Measurements from ENCODE around the gene IRF2BP2. TPM values are rescaled to one million over a fixed set of nuclear protein-coding genes. Genes with fewer than 3 reads are reported as not detected.

Gene IRF2BP2
- total and polyA plus RNA-seq, 2 of the 13 experiments (the other 11 are each of a cell fraction or from before 2014, with no cell fraction given), result 140 to 147 TPM

DNA sequence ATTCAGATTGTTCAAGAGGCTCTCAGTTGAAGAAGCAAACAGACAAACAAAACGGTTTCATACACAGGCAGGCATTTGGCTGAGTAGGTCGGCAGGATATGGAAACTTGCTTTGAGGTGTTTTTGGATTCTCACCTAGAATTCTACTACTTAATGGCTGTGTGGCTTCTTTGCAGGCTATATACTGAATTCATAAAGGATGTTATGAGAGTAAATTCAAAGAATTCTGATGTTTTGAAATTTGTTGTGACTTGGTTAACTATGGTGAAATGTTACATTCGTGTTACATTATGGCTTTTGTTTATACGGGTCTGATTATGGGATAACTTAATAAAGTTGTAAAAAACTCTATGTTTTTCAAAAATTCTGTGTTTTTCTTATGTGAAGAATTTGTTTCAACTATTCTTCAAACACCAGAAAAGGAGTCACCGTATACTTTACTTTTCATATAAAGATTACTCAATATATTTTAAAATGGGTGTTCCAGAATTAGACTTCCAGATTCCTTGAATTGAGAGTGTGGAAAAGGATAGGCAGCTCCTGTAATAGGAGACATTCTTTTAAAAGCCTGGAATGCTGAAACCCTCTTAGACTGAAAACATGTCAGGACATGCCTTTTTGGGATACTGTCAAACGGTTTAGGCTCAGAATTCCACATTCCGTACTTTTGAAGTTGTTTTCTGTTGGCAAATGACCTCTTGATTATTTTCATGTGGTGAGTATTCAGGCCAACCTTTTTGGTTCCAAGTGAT is 8.2 kb upstream of the IRF2BP2 start (continued):
- TF ChIP-seq, protein P1, sequence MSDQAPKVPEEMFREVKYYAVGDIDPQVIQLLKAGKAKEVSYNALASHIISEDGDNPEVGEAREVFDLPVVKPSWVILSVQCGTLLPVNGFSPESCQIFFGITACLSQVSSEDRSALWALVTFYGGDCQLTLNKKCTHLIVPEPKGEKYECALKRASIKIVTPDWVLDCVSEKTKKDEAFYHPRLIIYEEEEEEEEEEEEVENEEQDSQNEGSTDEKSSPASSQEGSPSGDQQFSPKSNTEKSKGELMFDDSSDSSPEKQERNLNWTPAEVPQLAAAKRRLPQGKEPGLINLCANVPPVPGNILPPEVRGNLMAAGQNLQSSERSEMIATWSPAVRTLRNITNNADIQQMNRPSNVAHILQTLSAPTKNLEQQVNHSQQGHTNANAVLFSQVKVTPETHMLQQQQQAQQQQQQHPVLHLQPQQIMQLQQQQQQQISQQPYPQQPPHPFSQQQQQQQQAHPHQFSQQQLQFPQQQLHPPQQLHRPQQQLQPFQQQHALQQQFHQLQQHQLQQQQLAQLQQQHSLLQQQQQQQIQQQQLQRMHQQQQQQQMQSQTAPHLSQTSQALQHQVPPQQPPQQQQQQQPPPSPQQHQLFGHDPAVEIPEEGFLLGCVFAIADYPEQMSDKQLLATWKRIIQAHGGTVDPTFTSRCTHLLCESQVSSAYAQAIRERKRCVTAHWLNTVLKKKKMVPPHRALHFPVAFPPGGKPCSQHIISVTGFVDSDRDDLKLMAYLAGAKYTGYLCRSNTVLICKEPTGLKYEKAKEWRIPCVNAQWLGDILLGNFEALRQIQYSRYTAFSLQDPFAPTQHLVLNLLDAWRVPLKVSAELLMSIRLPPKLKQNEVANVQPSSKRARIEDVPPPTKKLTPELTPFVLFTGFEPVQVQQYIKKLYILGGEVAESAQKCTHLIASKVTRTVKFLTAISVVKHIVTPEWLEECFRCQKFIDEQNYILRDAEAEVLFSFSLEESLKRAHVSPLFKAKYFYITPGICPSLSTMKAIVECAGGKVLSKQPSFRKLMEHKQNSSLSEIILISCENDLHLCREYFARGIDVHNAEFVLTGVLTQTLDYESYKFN (CRISPR knock-in tag; conservative IDR thresholded peaks at IDR 0.05), result peak; percentile 26; the same call in 1 of the 2 replicates
- TF ChIP-seq SMARCC2 (IDR thresholded peaks at IDR 0.05), result no peak
- TF ChIP-seq PLRG1 (conservative IDR thresholded peaks at IDR 0.05), result no peak
- no peak; the same call in 1 of the 2 replicates for TF ChIP-seq KLF6 (CRISPR knock-in tag; IDR thresholded peaks at IDR 0.05)
- no peak for TF ChIP-seq AGO2 (optimal IDR thresholded peaks at IDR 0.05; ENCODE audit: low read depth, low read length)
- TF ChIP-seq MYC (CRISPR knock-in tag; IDR thresholded peaks at IDR 0.05; ENCODE audit: borderline replicate concordance), result no peak
- TF ChIP-seq KLF9 (CRISPR knock-in tag; IDR thresholded peaks at IDR 0.05; ENCODE audit: low read depth), result no peak
- no peak for TF ChIP-seq ZFP36L2 (CRISPR knock-in tag; IDR thresholded peaks at IDR 0.05)
- TF ChIP-seq, protein P2, sequence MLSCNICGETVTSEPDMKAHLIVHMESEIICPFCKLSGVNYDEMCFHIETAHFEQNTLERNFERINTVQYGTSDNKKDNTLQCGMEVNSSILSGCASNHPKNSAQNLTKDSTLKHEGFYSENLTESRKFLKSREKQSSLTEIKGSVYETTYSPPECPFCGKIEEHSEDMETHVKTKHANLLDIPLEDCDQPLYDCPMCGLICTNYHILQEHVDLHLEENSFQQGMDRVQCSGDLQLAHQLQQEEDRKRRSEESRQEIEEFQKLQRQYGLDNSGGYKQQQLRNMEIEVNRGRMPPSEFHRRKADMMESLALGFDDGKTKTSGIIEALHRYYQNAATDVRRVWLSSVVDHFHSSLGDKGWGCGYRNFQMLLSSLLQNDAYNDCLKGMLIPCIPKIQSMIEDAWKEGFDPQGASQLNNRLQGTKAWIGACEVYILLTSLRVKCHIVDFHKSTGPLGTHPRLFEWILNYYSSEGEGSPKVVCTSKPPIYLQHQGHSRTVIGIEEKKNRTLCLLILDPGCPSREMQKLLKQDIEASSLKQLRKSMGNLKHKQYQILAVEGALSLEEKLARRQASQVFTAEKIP (CRISPR knock-in tag; IDR thresholded peaks at IDR 0.05; ENCODE audit: borderline replicate concordance), result no peak
- TF ChIP-seq SIX4 (CRISPR knock-in tag; IDR thresholded peaks at IDR 0.05), result peak; percentile 60; the same call in 1 of the 2 replicates
- TF ChIP-seq, protein P3, sequence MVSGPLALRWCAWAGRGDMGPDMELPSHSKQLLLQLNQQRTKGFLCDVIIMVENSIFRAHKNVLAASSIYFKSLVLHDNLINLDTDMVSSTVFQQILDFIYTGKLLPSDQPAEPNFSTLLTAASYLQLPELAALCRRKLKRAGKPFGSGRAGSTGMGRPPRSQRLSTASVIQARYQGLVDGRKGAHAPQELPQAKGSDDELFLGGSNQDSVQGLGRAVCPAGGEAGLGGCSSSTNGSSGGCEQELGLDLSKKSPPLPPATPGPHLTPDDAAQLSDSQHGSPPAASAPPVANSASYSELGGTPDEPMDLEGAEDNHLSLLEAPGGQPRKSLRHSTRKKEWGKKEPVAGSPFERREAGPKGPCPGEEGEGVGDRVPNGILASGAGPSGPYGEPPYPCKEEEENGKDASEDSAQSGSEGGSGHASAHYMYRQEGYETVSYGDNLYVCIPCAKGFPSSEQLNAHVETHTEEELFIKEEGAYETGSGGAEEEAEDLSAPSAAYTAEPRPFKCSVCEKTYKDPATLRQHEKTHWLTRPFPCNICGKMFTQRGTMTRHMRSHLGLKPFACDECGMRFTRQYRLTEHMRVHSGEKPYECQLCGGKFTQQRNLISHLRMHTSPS (CRISPR knock-in tag; IDR thresholded peaks at IDR 0.05; ENCODE audit: low read depth), result no peak
- TF ChIP-seq KDM5A (IDR thresholded peaks at IDR 0.05; ENCODE audit: borderline replicate concordance, low read length), result no peak
- TF ChIP-seq ZNF720 (CRISPR knock-in tag; IDR thresholded peaks at IDR 0.05), result no peak
- TF ChIP-seq, protein P4, sequence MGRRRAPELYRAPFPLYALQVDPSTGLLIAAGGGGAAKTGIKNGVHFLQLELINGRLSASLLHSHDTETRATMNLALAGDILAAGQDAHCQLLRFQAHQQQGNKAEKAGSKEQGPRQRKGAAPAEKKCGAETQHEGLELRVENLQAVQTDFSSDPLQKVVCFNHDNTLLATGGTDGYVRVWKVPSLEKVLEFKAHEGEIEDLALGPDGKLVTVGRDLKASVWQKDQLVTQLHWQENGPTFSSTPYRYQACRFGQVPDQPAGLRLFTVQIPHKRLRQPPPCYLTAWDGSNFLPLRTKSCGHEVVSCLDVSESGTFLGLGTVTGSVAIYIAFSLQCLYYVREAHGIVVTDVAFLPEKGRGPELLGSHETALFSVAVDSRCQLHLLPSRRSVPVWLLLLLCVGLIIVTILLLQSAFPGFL (CRISPR knock-in tag; IDR thresholded peaks at IDR 0.05), result no peak
- TF ChIP-seq KMT2A (CRISPR knock-in tag; IDR thresholded peaks at IDR 0.05), result no peak
- TF ChIP-seq ZFP36 (IDR thresholded peaks at IDR 0.05; ENCODE audit: borderline replicate concordance, low read depth, low read length, partially characterized antibody), result no peak
- 0 out of 2 replicates have a peak, but pooled peaks have one; percentile 30 for TF ChIP-seq RCOR2 (CRISPR knock-in tag; IDR thresholded peaks at IDR 0.05)
- TF ChIP-seq, protein P5, sequence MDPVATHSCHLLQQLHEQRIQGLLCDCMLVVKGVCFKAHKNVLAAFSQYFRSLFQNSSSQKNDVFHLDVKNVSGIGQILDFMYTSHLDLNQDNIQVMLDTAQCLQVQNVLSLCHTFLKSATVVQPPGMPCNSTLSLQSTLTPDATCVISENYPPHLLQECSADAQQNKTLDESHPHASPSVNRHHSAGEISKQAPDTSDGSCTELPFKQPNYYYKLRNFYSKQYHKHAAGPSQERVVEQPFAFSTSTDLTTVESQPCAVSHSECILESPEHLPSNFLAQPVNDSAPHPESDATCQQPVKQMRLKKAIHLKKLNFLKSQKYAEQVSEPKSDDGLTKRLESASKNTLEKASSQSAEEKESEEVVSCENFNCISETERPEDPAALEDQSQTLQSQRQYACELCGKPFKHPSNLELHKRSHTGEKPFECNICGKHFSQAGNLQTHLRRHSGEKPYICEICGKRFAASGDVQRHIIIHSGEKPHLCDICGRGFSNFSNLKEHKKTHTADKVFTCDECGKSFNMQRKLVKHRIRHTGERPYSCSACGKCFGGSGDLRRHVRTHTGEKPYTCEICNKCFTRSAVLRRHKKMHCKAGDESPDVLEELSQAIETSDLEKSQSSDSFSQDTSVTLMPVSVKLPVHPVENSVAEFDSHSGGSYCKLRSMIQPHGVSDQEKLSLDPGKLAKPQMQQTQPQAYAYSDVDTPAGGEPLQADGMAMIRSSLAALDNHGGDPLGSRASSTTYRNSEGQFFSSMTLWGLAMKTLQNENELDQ (CRISPR knock-in tag; IDR thresholded peaks at IDR 0.05; ENCODE audit: borderline replicate concordance), result no peak

All from HepG2 (cell line).